Breast epithelium (tissue), 4 donors: Measurements from ENCODE around the gene ATAD3A. TPM values are rescaled to one million over a fixed set of nuclear protein-coding genes. Genes with fewer than 3 reads are reported as not detected.
"Not testable (repeated sequence)": the region's sequence is repeated elsewhere in the genome, so short reads cannot be mapped to it uniquely, and the experiment has no call there.

ENCODE experiments used
- DNase-seq, 2 donors: peaks; one replicate each; pipeline ENCODE4 v3.0.0-alpha.2; 2019; ENCODE audit warnings: low spot score in 2 of 2
- H3K27ac ChIP-seq, 2 donors: fragments of 200-600 bp; sonication (generic) in 1 of 2; one replicate each; pipeline ENCODE4 v1.5.1; 2016 to 2019; ENCODE audit warnings: mild to moderate bottlenecking in 1 of 2
- H3K27me3 ChIP-seq, 2 donors: fragments of 200-600 bp; sonication (generic) in 1 of 2; one replicate each; pipeline versions ENCODE4 v1.5.1 to v1.6.0; 2017 to 2019; ENCODE audit warnings: control low read depth in 1 of 2, mild to moderate bottlenecking in 1 of 2
- H3K36me3 ChIP-seq: fragments of 200-600 bp; one replicate; pipeline ENCODE4 v1.5.1; 2019
- H3K4me1 ChIP-seq, 2 donors: fragments of 200-600 bp; sonication (generic); one replicate each; pipeline ENCODE4 v1.5.1; 2016 to 2019; ENCODE audit warnings: control low read depth in 1 of 2
- H3K4me3 ChIP-seq, 3 donors: fragments of 200-600 bp; sonication (generic); 1 replicate in 2 of 3; 2 replicates in 1 of 3; pipeline ENCODE4 v1.5.1; 2016 to 2019; ENCODE audit warnings: mild to moderate bottlenecking in 3 of 3, moderate library complexity in 2 of 3
- H3K9me3 ChIP-seq, 2 donors: fragments of 200-600 bp; sonication (generic) in 1 of 2; one replicate each; pipeline ENCODE4 v1.5.1; 2016 to 2019; ENCODE audit warnings: control low read depth in 1 of 2
- POLR2A ChIP-seq: fragments of 450-650 bp; IDR thresholded peaks from one replicate; pipeline ENCODE4 v1.6.1; 2016; ENCODE audit warnings: antibody characterized with exemption, mild to moderate bottlenecking, moderate library complexity
- POLR2AphosphoS5 ChIP-seq, 3 donors: sonication (generic); formaldehyde crosslinking; IDR thresholded peaks; one replicate each; pipeline ENCODE4 v1.6.1; 2017; ENCODE audit warnings: antibody characterized with exemption in 3 of 3
- intact Hi-C: fragments of 100-400 bp; cut with DNase I; formaldehyde crosslinking; loops from one replicate; pipeline ENCODE4 v1.15.1; 2023; ENCODE audit warnings: low total_unique reads
- total RNA-seq, 3 donors: library from RNA; depleted of rRNA; stranded (reverse); fragments of >200 nt; gene quantifications; one replicate each; pipeline ENCODE4 v1.1.0, GENCODE V29; 2016
- TF ChIP-seq, protein P1 (sequence below), 3 donors: fragments of 450-650 bp; IDR thresholded peaks; one replicate each; pipeline ENCODE4 v1.5.1; 2016 to 2017; ENCODE audit warnings: antibody characterized with exemption in 3 of 3, mild to moderate bottlenecking in 3 of 3, moderate library complexity in 3 of 3

ATAD3A gene
- total RNA-seq, 3 donors from 2014 or later, result 14.9 to 22.3 (median 15.5) TPM

DNA sequence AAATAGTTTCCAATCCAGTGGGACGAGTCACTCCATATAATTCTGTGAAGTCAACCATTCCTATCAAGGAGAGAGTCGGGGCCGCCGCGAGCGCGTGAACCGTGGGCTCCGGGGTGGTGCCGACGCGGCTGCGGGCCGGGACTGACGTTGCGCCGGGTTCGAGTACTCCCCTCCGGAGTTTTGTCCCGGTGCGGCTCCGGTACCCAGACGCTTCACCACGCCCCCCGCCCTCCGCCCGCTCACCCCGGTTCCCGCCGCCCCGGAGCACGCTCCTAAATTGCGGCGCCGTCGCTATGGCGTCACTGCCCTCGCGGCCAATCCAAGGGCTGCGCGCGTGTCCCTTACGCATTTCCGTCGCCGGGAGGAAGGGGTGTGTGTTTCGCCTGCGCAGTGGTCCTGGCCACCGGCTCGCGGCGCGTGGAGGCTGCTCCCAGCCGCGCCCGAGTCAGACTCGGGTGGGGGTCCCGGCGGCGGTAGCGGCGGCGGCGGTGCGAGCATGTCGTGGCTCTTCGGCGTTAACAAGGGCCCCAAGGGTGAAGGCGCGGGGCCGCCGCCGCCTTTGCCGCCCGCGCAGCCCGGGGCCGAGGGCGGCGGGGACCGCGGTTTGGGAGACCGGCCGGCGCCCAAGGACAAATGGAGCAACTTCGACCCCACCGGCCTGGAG is 40.4 kb upstream of the ATAD3A start, which contains the start of gene ATAD3B:
Gene ATAD3B, plus strand, starts transcription at position 377 of the 664 bp plus-strand sequence. Its CDS starts 120 bp downstream, at position 497.
- no peaks in the 10 kb centered on the region for H3K27me3 ChIP-seq
- no peaks in the 10 kb centered on the region for H3K9me3 ChIP-seq
- peak; percentile 90 to 92 for DNase-seq
- H3K4me3 ChIP-seq, result peak within 1 kb of the TSS; percentile 58 to 85 (median 77)
- peak; percentile 60 to 87 (median 85) for TF ChIP-seq POLR2AphosphoS5 (IDR thresholded peaks at IDR 0.05)
- TF ChIP-seq POLR2A, result no peak
- intact Hi-C loops, result no loop called here
- H3K4me1 ChIP-seq, result peaks cover 0 to 4% of the 10 kb centered on the region in 2 donors
- peak within 1 kb of the TSS; percentile 85 to 87 for H3K27ac ChIP-seq
- H3K36me3 ChIP-seq, result no peaks in the 10 kb centered on the region

DNA sequence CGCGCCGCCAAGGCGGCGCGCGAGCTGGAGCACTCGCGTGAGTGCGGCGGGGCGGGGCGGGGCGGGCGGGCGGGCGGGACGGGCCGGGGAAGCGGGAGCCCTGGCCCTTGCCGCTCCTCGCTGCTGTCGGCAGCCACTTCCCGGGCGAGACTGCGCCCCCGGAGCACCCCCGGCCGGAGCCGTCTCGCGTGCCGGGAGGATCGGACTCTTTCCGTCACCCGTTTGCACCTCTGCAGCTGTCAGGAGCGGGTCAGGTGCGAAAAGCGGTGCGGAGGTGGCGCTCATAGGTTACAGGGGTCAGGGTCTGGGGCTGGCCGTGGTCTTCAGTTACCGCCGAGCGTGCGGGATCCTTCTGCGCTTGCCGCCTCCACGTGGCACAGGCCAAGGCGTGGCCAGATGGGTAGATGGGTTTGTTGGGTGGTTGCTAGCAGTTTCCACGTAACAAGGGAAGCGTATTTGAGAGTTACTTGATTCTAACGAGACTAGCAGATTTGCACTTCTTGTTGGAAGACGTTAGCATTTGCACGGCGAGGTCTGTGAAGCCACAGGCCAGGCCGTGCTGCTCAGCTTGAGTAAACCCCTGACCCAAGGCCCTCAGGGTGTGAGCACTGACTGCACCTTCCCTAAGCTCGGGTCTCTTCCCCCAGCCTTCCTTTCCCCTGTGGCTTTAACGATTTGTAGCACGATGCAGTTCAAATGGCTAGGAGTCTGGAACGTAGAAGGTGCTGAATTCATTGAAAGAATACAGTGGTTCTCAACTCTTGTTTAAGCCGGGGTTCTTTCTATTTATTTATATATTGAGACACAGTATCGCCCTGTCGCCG is 39.7 kb upstream of the ATAD3A start:
- H3K27me3 ChIP-seq, intact Hi-C loops, H3K4me1 ChIP-seq, H3K36me3 ChIP-seq, H3K9me3 ChIP-seq, DNase-seq: not testable (repeated sequence)
- Histone ChIP-seq H3K4me3 (peak overlapping the region; percentile 58 to 85 (median 77)), H3K27ac (peak overlapping the region in 1 of 2 donors; percentile 85)

DNA sequence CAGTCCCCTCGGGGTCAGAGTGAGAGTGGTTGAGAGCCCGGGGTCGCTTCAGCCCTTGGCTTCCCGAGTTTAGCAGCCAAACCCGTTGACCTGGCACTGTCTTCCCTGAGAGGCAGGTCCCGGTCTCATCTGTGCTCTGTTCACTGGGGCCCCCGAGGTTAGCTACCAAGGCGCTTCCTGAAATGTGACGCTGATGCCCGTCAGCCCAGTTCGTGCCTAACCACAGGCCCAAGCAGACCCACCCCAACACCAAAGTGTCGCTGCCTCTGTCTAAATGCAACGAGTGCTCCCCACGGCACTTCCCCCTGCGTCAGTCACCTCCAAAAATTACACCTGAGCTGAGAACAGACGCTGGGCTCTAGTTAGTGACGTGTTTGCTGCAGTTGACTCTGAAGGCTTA is 36.0 kb upstream of the ATAD3A start:
- H3K4me1 ChIP-seq, H3K27me3 ChIP-seq, intact Hi-C loops, H3K9me3 ChIP-seq, H3K36me3 ChIP-seq, DNase-seq, H3K4me3 ChIP-seq, H3K27ac ChIP-seq: not testable (repeated sequence)

DNA sequence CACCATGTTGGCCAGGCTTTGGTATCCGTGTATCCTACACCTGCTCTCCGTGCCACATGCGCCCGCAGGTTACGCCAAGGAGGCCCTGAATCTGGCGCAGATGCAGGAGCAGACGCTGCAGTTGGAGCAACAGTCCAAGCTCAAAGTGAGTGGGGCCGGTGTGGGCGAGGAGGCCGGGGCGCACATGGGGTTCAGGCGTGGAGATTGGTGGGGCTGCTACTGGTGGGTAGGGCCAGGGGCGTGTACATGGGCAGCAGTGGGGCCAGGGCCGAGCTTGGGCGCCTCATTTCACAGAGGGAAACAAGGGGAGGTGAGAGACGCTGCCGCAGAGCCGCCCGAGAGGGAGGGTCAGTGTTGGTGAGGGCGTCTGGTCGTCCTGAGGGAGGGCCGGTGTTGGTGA is 34.8 kb upstream of the ATAD3A start:
- H3K36me3 ChIP-seq, result no peaks in the 10 kb centered on the region
- no peak for TF ChIP-seq POLR2AphosphoS5 (IDR thresholded peaks at IDR 0.05)
- TF ChIP-seq POLR2A, result no peak
- TF ChIP-seq, protein P1, sequence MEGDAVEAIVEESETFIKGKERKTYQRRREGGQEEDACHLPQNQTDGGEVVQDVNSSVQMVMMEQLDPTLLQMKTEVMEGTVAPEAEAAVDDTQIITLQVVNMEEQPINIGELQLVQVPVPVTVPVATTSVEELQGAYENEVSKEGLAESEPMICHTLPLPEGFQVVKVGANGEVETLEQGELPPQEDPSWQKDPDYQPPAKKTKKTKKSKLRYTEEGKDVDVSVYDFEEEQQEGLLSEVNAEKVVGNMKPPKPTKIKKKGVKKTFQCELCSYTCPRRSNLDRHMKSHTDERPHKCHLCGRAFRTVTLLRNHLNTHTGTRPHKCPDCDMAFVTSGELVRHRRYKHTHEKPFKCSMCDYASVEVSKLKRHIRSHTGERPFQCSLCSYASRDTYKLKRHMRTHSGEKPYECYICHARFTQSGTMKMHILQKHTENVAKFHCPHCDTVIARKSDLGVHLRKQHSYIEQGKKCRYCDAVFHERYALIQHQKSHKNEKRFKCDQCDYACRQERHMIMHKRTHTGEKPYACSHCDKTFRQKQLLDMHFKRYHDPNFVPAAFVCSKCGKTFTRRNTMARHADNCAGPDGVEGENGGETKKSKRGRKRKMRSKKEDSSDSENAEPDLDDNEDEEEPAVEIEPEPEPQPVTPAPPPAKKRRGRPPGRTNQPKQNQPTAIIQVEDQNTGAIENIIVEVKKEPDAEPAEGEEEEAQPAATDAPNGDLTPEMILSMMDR (IDR thresholded peaks at IDR 0.05), result no peak
- no peak for DNase-seq
- no peaks in the 10 kb centered on the region for H3K9me3 ChIP-seq
- H3K27ac ChIP-seq, result no peak overlapping the region
- peaks cover 0 to 4% of the 10 kb centered on the region in 2 donors for H3K4me1 ChIP-seq
- no peak overlapping the region for H3K4me3 ChIP-seq
- no peaks in the 10 kb centered on the region for H3K27me3 ChIP-seq
- intact Hi-C loops, result no loop called here

DNA sequence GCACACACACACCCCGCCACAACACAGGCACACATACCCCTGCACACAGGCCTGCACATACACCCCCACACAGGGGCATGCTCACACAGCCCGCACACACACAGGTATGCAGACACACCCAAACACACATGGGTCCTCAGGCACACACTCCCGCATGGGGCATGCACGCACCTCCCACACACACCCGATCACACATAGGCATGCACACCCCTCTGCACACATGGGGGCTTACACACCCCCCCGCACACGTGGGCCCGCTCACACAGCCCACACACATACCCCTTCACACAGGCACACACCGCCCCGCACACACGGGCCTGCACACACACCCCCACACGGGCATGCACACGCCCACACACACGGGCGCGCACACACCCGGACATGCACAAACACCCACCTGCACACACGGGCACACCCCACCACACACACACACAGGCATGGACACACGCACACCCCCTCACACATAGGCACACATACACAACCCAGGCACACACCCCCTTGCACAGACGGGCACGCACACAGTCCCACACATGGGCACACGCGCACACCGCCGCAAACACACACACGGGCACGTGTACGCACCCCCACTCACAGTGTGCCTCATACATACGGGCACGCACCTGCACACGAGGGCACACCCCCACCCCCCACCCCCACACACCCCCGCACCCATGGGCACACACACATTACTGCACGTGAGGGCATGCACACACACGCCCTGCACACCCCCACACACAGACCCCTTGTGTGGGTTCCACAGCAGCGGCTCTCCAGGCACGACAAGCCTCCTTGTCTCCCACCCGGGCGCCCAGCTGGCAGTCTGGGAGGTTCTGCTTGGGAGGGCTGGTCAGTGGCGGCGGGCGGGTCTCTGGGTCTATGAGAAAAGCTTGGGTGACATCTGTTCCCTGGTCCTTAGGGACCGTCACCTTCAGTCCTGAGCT is 32.1 kb upstream of the ATAD3A start:
- Histone ChIP-seq H3K36me3 (no peaks in the 10 kb centered on the region), H3K4me3 (no peak overlapping the region), H3K27me3 (no peaks in the 10 kb centered on the region), H3K4me1 (no peaks in the 10 kb centered on the region), H3K27ac (no peak overlapping the region), H3K9me3 (no peaks in the 10 kb centered on the region)
- DNase-seq, result no peak
- intact Hi-C loops, result loop anchor here (10.0 kb wide), 1 partner anchor 455 kb away; the partner anchor contains the start of gene AGRN
- no peak for TF ChIP-seq POLR2AphosphoS5 (IDR thresholded peaks at IDR 0.05)
- TF ChIP-seq, protein P1 (IDR thresholded peaks at IDR 0.05), result no peak
- TF ChIP-seq POLR2A, result no peak

DNA sequence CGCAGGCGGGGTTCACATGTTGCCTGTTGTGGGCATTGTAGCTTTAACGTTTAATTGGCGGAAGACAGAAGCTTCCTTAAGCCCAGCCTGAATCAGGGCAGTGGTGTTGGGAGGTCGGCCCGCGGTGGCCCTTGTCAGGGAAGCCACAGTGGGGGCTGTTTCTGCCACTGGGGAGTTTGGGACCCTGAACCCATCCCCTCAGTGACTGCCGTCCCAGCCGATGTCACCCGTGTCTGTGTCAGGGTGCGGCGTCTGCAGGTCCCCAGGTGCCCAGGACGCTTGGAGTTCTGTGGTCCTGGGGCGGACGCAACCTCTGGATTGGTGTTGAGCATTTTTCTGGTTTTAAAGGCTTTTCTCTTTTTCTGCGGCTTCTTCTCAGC is 31.5 kb upstream of the ATAD3A start:
- not testable (repeated sequence) for H3K4me1 ChIP-seq, H3K9me3 ChIP-seq, H3K4me3 ChIP-seq, H3K27me3 ChIP-seq, DNase-seq, H3K36me3 ChIP-seq, H3K27ac ChIP-seq
- intact Hi-C loops, result loop anchor here (10.0 kb wide), 1 partner anchor 456 kb away; the partner anchor contains the start of gene AGRN

DNA sequence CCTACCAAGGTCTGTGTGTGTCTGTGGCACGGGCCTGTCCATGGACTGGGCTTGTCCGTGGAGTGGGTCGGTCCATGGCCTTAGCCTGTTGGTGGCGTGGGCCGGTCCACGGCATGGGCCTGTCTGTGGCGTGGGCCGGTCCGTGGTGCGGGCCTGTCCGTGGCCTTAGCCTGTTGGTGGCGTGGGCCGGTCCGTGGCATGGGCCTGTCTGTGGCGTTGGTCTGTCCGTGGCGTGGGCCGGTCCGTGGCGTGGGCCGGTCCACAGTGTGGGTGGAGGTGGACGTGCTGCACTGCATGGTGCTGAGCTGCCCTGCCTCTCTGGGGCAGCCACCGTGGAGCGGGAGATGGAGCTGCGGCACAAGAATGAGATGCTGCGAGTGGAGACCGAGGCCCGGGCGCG is 30.2 kb upstream of the ATAD3A start:
- H3K9me3 ChIP-seq, H3K36me3 ChIP-seq, H3K27ac ChIP-seq, DNase-seq, H3K4me1 ChIP-seq, H3K4me3 ChIP-seq, H3K27me3 ChIP-seq: not testable (repeated sequence)
- intact Hi-C loops, result loop anchor here (10.0 kb wide), 1 partner anchor 457 kb away; the partner anchor contains the start of gene AGRN
